Kidney tubule cell (primary cell): ENCODE results near the gene UFSP2.

Experiments
- DNase-seq: peaks from one replicate; pipeline ENCODE4 v3.0.0-alpha.2; 2018; ENCODE audit warnings: low spot score

Gene UFSP2, protein sequence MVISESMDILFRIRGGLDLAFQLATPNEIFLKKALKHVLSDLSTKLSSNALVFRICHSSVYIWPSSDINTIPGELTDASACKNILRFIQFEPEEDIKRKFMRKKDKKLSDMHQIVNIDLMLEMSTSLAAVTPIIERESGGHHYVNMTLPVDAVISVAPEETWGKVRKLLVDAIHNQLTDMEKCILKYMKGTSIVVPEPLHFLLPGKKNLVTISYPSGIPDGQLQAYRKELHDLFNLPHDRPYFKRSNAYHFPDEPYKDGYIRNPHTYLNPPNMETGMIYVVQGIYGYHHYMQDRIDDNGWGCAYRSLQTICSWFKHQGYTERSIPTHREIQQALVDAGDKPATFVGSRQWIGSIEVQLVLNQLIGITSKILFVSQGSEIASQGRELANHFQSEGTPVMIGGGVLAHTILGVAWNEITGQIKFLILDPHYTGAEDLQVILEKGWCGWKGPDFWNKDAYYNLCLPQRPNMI

DNA sequence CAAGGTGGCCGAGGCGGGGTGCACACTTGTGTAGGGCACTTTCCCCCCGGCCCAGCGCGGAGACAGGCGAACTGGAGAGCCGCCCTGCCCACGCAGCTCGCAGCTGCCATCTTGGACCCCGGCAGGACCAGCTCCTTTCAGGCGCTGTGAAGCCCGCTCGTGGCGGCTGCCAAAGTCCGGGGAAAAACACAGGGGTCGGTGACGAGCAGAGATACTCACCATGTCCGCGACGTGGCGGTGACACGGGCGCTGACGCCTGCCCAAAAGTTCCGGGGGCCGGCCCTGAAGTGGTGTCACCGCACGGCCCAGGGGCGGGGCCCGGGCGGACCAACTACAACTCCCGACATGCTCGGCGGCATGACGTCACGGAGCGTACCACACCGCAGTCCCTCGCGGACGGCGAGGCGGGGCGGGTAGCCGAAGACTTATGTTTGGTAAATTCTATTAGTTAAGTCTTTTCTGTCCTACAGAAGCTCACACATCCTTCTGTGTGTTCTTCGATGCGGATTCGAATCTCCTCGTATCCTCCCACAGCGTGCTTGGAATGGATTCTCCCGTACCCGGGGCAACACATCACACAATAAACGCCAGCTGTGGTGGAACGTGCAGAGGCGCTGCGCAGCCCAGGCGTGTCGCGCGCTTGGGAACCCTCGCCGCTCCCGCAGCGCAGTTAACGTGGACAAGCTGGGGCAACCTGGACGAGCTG, at the start of gene UFSP2:
TSS of gene UFSP2 (minus strand) at position 318 of the 706 bp plus-strand sequence. CDS start at position 222, 96 bp downstream.
- peak; percentile 91 for DNase-seq

DNA sequence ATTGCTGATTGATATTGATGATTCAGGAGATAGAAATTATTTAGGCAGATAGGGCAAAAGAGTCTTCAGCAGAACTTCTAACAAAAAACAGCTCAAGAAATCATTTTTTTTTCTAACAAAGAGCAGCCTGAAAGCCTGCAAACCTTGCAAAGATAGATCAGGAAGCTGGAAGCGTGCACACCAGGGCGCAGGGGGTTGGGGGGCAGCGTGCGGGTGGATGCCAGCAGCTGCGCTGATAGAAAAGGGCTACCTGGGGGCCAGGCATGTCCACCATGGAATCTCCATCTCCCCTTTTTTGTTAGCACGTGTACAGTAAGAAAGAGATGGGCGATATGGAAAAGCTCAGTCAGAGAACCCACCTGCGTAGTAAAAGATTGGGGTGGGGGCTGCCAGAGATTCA, 47.5 kb upstream of the UFSP2 start:
- no peak for DNase-seq

DNA sequence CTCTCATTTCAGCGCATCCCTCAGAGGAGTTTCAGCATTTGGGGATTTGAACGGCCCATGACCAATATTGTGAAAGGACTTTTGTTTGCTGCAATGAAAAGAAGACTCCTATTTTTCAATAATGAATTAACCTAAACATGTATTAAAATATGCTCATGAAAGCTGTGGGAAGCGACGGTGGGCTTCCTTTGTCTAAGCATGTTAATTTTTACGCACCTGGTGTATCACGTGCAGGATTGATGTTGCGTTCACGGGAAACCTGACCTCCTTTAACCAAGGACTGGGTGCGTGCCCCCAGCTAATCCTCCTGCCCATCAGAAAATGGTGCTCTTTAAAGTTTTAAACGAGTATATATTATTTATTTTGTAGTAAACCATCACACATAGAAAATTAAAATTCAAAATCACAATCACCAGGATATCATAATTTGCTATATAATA, 46.4 kb upstream of the UFSP2 start:
- DNase-seq, result no peak

DNA sequence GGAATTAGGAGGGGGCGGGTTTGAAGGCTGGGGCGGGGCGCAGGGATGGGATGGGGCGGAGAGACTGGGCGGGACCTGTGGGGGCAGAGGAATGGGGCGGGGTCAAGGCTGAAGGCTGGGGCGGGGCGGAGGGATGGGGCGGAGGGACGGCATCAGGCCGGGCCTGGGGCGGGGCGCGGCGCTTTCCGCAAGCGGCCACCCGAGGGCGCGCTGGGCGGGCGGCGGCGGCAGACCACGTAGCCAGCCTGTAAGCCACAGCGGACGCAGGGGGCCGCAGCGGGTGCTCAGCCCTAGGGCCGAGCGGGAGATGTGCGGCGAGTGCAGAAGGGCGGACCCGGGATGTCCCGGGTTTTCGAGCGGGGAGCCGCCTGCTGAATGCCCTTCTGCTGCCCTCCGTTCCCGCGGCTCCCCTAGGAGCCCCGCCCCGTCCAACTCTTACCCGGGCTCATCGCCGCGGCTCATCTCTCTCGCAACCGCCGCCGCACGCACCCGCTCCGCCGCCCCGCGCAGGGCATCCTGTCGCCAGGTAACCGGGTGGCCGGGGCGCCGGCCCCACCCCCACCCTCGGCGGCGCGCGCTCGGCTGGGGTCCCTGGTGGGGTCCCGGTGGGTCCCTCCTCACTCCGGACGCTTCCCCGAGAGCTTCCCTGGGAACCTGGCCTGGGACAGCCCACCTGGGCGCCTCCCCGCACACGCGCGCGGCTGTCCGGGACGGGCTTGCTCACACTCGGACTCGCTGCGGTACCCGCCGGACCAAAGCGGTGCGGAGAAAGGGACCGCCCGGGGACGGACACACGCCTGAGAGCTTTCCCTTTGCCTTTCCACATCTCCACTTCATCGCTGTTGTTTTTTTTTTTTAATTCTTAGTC, 45.7 kb upstream of the UFSP2 start, which contains the start of gene CCDC110:
TSS of gene CCDC110 (minus strand) at position 499 of the 868 bp plus-strand sequence. CDS start at position 449, 50 bp downstream.
- peak; percentile 91 for DNase-seq

DNA sequence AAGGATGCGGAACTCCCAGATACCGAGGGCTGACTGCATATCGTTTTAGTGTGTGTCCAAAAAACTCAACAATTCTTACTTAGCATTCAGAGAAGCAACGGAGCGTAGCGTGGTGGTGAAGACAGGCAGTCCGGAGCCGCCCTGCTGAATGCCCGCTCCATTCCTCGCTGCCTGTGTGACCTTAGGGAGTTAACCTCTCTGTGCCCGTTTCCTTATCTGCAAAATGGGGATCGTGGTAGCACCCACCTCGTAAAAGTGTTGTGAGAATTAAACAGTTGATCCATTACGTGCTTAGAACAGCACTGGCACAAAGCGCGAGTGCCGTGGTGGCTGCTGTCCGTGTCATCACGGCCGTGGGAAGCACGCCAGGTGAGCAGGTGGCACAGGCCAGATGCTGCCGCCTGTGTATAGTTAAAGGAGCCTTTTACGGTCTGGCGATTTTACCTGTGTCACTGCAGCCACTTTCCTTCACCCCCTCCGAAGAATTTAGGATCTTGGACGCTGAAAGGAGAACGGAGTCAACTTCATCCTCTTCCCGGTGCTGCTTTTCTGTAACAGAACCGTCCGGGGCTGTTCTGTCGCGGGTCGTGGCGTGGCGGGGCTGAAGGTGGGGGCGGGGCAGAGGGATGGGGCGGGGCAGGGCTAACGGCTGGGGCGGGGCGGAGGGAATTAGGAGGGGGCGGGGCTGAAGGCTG, 44.9 kb upstream of the UFSP2 start:
- peak; percentile 65 for DNase-seq

DNA sequence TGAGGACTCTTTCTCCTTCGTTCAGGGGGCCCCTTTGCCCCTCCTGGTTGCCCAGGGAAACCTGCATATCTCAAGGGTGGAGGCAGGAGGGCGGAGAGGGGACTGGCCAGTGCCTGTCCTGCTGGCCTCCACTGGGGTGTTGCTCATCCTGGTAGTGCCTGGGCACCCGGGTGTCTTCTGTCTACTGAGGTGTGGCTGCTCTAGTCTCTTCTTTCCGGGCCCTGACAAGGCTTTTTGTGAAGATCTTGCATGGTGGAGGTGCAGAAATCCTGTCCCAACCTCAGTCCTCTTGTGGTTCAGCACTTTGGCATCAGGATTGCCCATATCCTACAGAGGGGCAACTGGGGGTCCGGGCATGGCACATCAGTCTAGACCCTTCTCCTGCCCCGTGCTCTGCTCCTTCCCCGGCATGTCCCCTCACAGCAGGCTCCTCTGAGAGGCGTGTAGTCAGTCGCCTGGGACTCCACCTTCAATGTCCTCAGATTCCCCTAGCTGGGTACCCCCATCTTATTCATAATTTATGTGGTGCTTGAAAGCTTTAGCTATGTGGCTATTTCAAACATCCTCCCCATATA, 43.9 kb upstream of the UFSP2 start:
- DNase-seq, result no peak

DNA sequence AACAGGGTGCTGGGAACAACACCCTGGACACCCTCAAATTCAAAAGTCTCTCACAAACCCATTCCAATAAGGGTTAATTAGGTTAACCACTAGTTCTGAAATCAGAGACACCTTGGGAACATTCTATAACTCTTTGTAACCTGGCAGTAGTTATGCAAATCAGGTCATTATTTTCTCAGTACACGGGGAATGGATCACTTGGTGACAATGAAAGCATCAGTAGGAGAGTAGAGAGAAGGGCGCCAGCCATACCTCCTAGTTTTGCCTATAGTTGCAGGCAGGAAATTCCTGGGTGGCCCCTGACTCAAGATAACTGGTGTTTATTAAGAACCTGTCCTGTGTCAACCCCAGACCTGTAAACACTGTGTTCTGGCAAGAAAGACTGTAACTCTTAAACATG, 43.2 kb upstream of the UFSP2 start:
- DNase-seq, result no peak

DNA sequence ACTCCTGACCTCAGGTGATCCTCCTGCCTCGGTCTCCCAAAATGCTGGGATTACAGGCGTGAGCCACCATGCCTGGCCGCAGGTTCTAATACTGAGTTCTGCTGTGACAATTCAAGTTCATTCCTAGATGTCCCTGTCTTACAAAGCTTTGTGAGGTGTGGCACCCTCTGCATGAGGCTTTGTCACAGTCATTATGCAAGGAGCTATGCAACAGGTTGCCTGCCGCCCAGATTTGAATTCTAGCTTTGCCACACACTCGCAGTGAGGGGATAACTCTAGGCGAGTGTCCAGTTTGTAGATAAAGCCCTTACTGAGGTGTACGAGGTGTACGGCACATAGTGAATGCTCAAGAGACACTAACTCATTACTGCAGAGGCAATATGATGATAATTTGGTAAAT, 42.2 kb upstream of the UFSP2 start:
- DNase-seq, result no peak

DNA sequence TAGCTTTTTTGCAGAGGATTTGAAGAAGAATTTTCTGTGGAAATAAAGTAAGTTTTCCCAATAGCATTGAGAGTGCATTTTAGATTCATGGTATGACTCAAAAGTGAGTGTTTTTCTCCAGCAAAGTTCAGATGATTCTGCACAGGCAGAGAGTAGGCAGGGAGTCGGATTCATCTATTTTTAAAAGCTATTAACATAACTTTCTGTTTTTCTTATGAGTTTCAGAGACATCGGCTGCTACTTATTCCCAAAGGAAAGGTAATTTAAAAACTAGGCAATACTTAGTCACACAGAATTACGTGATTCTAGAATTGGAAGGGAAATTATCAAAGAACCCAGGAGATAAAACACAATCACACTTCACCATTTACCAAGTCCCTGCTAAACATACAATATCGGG, 41.3 kb upstream of the UFSP2 start:
- no peak for DNase-seq

DNA sequence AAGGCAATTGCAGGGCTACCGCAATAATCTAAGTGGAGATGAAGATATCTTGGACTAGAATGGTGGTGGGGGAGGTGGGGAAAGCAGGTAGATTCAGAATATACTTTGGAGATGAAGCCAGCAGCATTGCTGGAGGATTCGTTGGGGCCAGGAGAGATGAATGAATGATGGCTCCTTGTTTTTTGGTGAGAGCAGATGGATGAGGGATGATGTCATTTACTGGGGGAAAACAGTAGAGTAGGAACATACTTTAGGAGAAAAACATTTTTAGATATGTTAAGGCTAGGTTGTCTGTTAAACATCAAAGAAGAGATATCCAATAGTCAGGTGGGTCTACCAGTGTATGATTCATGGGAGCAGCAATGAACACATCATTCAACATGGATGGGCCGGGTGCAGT, 39.9 kb upstream of the UFSP2 start:
- no peak for DNase-seq

DNA sequence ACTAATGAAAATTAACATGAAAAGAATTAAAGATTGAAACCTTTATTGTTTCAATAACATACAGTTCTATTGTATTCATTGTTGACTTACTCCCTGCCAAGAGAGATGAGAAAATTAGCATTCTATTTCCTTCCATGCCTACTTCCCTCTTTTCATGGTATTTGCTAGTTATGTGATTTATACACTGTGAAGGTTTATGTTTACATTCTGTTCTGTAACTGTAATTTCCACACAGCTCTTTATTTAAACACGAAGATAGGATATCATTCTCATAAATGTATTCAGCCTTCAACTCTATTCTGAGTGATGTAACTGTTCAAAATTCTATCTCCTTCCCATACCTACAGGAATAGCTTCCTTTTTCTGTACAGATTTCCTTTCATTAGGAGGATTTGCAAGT, 39.1 kb upstream of the UFSP2 start:
- DNase-seq, result no peak

DNA sequence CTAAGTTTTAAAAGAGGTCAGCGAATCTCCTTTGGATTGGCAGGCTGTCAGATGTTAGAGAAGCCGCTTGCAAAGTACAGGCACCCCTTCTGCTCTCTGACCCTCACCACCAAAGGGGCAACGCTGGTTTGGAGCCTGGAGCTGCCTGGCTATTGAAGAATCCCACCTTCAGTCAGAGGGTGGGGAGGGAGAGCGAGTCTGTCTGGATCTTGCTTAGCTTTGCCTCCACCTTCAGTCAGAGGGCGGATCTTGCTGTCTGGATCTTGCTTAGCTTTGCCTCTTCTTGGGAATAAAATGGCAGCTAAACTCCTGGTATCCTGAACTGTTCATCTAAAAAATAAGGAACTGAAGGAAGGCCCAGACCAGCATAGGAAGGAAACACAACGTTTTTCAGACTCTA, 38.4 kb upstream of the UFSP2 start:
- DNase-seq, result no peak

DNA sequence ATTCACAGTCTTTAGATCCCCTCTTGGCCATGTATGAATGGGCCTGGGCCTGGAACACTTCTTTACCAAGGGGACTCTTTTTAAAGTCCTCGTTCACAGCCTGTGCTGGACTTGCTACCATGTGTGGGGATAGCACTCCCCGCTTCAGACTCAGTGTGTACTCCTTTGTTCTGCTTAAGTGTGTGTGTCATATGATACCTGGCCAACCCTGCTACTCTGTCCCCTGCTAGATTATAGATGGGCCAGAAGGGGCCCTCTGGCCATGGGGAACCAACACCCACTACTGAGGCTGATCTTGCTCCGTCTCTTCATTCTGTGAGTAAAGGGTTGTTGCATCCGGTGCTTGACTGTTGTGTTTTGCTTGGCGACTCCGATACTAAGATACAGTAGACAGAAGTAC, 37.8 kb upstream of the UFSP2 start:
- no peak for DNase-seq

DNA sequence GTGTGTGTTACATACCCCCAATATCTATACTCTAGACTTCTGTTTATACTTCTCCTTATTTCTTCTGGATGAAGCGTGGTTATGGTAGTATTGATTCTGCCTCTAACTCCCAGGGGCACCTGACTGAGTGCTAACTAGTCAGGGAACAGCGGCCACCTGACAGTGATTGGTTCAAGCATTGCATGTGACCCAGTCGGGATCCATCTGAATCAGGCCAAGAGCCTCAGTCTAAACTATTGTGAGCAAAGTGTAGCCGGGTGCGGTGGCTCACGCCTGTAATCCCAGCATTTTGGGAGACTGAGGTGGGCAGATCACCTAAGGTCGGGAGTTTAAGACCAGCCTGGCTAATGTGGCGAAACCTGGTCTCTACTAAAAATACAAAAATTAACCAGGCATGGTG, 35.8 kb upstream of the UFSP2 start:
- DNase-seq, result no peak

DNA sequence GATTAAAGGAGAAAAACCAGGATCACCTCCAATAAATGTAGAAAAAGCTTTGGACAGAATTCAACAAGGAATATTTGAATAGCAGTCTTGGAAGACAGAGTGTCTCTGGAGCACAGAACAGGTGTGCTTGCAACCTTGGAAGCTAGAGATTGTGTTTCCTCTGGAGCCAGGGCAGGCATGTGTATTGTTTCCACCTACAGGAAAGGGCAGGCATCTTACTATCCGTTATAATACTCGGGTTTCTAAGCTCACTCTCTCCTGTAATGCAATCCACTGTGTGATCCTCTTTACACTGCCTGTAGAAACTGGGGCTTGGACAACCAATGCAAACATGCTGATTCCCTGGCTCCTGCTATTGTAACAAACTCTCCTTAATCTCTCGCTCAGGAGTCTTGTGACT, 31.4 kb upstream of the UFSP2 start:
- DNase-seq, result no peak

DNA sequence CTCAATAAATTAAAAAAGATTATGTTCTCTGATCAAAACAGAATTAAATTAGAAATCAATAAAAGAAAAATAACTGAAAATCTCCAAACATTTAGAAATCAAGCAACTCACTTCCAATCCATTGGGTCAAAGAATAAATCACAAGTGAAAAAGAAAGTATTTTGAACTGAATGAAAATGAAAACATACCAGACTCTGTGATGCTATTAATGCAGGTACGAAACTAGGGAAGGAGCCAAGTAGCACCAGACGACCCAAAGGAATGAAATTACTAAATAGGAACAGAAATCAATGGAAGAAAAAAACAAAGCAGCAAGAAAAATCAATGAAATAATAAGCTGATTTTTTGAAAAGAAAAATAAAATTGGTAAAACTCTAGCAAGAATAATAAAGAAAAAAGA, 30.4 kb upstream of the UFSP2 start:
- no peak for DNase-seq

DNA sequence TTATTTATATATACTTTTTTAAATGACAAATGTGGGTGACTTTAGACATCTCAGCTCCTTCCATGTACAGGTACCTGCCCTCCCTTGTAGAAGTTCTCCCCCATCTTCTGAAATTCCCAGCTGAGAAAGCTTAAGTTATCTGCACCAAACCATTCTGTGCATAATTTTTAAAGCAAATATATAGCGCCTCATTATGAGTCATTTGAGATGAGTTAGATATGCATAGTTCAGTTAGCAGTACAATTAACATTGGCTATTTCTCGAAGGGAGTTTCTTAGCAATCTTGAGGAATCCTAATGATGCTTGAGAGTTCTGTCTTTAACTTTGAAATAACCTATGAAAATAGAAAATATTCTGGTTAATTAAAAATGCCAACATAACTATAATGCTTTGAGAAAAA, 19.4 kb upstream of the UFSP2 start:
- no peak for DNase-seq

DNA sequence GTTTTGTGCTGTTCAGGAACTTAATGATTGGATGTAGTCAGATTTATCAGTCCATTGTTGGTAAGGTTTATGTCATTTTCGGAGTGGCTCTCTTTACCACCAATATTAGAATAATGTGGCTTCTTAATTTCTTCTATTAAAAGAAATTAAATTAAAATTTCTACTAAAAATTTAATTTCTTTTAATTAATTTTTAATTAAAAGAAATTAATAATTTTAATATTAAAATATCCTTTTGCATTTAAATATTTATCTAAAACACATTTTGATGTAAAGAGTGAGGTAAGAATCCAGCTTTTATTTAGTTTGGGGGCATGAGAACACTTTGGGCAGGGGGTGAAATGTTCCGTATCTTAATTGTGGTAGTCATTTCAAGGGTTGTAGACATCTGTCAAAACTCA, 15.7 kb upstream of the UFSP2 start:
- DNase-seq, result no peak

DNA sequence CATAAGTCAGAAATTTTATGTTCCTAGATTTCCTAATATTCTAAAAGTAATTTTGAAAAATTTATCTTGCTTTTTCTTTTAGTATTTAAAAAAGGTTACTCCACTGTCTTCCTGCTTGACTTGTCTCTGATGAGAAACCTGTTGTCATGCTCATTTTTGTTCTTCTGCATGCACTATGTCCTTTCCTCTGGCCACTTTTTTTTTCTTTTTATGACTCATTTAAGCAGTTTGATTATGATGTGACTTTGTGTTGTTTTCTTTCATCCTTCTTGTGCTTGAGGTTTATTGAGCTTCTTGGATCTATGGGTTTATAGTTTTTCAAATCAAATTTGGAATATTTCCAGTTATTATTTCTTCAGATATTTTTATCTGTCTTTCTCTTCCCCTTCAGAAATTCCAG, 12.0 kb upstream of the UFSP2 start:
- no peak for DNase-seq

DNA sequence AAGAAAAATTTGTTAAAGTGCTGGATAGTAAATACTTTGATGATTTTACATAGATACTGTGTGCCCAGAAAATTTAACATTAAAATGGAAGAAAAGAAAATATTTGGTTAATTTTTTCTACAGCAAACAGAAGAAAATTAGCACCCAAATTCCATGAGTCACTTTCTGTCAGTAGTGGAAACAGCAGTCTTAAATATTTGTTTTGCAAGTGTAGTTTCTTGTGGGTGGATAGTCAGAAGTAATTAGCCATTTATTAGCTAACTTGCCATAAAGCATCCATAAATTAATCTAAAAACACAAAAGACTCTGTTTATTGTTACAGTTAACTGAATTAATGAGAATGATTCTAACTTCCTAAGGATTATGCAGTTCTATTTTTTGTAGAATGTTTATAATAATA, 9.7 kb upstream of the UFSP2 start:
- DNase-seq, result no peak

DNA sequence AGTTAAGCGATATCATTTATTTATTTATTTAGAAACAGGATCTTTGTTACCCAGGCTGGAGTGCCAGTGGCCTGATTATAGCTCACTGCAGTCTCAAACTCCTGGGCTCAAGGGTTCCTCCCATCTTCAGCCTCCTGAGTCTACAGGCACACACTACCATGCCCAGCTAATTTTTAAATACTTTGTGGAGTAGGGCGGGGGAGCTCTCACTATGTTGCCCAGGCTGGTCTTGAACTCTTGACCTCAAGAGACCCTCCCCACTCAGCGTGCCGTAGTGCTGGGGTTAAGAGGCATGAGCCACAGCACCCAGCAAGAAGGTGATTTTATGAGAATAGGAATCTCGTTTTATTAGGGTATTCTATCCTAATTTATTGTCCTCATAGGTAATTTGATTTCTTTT, 3.9 kb upstream of the UFSP2 start:
- no peak for DNase-seq
